ENCODE data around the gene NHEJ1.

DNA sequence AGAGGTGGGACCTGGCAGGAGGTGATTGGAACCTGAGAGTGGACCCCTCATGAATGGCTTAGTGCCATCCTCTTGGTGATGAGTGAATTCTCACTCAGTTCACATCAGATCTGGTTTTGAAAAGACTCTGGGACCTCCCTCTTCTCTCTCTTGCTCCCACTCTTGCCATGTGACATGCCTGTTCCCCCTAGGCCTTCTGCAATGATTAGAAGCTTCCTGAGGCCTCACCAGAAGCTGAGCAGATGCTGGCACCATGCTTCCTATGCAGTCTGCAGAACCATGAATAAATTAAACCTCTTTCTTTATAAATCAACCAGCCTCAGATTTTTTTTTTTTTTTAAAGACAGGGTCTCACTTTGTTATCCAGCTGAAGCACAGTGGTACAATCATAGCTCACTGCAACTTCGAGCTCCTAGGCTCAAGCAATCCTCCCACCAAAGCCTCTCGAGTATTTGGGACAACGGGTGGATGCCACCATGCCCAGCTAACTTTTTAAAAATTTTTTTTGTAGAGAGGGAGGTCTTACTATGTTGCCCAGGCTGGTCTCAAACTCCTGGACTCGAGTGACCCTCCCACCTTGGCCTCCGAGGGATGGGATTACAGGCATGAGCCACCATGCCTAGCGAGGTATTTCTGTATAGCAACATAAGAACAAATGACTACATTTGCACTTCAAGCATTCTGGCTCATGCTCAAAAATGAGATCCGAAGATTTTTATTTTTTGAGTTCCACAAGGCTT is 44.0 kb upstream of the NHEJ1 start:
- TF ChIP-seq, protein P1, sequence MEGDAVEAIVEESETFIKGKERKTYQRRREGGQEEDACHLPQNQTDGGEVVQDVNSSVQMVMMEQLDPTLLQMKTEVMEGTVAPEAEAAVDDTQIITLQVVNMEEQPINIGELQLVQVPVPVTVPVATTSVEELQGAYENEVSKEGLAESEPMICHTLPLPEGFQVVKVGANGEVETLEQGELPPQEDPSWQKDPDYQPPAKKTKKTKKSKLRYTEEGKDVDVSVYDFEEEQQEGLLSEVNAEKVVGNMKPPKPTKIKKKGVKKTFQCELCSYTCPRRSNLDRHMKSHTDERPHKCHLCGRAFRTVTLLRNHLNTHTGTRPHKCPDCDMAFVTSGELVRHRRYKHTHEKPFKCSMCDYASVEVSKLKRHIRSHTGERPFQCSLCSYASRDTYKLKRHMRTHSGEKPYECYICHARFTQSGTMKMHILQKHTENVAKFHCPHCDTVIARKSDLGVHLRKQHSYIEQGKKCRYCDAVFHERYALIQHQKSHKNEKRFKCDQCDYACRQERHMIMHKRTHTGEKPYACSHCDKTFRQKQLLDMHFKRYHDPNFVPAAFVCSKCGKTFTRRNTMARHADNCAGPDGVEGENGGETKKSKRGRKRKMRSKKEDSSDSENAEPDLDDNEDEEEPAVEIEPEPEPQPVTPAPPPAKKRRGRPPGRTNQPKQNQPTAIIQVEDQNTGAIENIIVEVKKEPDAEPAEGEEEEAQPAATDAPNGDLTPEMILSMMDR (IDR thresholded peaks at IDR 0.05; ENCODE audit: low read length), result no peak
- no peak for TF ChIP-seq EZH2 (IDR thresholded peaks at IDR 0.05; ENCODE audit: borderline replicate concordance, low read length)

Measured in OCI-LY1 (cell line).